CD4-positive, alpha-beta T cell treated with Interleukin-4 for 4 hours (primary cell): Measurements from ENCODE around the gene DNAAF3.
A peak's percentile ranks its signal among the peaks of the same experiment; 100 is the strongest.
"Not testable (repeated sequence)": the region's sequence is repeated elsewhere in the genome, so short reads cannot be mapped to it uniquely, and the experiment has no call there.

Experiments used
- DNase-seq: peaks from one replicate; pipeline ENCODE4 v3.0.0-alpha.2; 2020

Gene DNAAF3

DNA sequence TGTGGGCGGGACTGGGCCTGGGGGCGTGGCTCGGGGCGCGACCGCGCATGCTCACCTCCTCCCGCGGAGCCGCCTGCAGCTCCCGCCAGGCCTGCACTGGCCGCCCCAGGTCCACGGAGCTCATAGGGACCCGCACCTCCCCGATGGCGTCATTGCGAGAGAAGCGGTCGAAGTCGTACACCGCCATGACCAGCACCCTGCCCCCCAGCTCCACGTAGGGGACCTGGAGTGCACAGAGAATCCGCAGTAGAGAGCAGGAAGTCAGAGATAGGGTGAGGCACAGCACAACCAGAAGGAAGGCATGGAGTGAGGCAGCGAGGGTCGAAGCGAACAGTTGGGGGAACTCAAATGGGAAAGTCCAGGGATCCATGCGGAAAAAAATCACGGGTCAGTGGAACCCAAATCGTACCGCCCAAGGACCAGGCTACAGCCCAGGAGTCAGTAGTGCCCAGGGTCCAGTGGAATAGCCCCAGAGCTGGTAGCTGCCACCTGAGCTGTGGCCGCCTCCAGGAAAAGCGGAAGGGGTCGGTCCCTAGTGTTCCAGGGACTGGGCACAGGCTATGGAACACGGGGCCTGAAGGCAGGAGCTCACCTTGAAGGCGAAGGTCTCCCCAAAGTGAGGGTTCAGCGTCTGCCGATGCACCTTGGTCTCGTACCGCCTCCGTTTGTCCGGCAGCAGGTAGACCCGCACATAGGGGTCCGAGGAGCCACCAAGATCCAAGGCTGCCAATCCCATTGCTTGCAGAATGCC lies 8.9 kb upstream of the DNAAF3 start:
- DNase-seq, result no peak

DNA sequence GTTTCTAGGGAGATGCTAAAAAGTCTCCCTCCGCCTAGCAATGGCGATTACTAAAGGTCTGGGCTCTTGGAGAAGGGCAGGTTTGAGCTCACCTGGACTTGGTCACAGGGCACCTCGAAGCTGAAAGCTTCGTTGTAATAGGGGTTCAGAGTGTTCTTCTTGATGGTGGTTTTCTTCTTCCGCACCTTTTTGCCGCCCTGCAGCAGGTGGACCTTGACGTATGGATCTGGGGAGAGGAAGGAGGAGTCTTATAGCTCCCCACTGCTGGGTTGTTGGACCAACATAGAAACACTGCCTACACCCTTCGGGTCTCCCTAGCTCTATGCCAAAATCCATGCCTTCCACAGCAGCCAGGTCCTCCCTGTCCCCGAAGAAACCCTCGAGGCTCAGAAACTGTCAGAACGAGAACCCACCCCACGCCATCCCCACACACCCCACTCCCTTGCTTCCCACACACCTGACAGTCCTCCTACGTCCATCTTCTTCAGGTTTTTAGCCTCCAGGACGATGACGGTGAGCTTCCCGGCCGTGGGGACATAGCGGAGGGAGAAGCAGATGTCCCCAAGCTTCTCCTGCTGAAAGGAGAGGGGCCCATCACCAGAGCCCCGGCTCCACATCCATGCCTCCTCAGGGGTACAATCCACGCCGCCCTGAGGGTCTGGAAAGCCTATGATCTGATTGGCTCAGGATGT lies 8.2 kb upstream of the DNAAF3 start:
- no peak for DNase-seq

DNA sequence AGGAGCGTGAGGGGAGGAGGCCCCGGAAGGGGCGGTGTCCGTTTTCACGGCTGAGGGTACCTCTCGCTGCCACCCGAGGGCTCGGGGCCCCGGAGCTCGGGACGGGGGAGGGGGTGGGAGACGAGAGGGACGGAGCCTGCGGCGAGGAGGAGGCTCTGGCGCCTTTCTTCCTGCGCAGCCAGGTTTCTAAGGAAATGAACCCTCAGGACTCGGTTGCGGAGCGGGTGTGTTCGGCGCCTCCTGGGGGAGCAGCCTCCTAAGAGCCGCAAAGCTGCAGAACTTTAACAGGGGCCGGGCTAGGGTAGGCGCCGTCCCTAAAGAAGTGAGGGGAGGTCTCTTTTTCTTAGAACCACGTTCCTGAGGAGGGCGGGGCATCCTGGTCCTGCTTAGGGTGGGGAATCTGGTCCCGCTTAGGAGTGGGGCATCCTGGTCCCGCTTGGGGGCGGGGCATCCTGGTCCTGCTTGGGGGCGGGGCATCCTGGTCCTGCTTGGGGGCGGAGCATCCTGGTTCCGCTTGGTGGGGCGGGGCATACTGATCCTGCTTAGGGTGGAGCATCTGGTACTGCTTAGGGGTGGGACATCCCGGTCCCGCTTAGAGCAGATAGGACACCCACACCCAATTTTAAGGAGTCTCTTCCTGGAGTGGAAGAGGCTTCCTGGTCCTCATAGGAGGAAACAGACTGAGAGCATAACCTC lies 7.4 kb upstream of the DNAAF3 start:
- DNase-seq, result no peak

DNA sequence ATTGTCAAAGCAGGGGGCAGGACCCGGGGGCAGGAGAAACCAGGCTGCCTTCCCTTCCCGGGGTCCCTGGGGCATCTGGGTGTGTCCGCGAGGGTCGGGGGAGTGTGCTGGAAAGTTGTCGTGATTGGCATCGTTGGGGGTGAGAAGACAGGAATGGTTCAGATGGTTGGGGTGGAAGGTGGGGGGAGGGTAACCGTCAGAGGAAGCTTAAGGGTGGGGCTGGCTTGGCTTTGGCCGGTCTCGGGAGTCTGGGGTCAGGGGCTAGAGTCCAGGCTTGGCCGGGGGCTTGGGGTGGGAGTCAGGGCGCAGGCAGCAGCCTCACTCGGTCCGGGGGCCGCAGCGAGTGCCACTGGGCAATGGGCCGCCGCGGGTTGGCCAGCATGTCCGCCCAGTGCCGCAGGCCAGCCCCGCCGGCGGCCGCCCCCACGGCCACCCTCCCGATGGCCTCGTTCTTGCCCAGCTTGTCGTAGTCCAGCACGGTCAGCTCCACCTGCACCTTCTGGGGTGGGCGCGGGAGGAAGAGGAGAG lies 6.8 kb upstream of the DNAAF3 start:
- DNase-seq, result no peak

GRCh38 chr19:55172741-55173140 lies 6.3 kb upstream of the DNAAF3 start:
- no peak for DNase-seq

DNA sequence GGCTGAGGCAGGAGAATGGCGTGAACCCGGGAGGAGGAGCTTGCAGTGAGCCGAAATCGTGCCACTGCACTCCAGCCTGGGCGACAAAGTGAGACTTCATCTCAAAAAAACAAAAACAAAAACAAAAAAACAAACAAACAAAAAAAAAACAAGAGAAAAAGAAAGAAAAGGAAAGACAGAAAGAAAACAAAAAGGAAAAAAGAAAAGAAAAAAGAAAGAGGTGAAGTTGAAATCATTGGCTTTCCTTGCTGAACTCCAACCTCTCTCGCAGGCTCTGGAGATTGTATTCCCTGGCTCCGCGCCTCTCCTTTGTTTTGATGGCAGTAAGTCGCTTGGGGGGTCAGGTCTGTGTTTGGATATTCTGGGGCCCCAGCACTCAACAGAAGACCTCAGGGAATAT lies 5.9 kb upstream of the DNAAF3 start:
- not testable (repeated sequence) for DNase-seq

DNA sequence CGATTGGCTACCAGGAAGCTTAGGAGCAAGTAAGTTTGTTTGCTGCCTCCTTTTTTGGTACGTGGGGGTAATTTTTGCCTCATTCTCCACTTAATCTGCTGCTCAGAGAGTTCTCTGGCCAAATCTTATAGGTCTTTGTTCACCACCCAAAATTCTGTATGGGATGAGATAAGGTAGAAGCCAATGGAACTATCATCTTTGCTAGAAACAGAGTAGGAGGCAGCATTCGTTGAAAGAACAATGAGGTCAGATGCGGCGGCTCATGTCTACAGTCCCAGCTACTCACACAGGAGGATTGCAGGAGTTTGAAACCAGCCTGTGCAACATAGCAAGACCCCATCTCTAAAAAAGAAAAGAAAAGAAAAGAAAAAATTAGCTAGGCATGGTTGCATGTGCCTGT lies 5.0 kb upstream of the DNAAF3 start:
- DNase-seq, result no peak

GRCh38 chr19:55169136-55169535 lies 2.7 kb upstream of the DNAAF3 start:
- no peak for DNase-seq

DNA sequence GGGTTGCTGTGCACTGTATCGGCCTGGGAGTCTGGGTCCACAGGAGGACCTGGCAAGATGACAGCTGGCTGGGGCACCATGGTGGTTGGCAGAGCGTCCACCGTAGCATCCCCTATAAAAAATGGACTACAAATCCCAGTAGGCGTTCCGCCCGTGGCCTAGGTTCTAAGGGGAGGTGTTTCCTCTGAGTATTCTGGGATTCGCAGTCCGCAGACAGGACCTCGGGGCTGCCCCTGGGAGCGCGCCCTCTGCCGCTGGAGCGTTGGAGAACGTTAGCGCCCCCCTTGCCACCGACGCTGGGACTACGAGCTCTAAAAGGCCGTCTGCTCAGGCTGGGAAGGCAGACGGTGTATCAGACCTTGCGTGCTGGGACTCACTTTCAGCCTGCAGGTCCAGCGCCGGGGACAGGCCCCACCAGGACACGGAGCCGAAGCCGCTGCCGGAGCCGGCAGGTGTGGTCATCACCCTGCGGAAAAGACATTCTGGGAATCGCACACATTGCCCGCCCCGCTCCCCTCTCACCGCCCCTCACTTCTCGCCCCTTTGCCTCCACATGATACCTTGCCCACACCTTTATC lies 372 bp downstream of the DNAAF3 start:
- DNase-seq, result peak; percentile 27

DNA sequence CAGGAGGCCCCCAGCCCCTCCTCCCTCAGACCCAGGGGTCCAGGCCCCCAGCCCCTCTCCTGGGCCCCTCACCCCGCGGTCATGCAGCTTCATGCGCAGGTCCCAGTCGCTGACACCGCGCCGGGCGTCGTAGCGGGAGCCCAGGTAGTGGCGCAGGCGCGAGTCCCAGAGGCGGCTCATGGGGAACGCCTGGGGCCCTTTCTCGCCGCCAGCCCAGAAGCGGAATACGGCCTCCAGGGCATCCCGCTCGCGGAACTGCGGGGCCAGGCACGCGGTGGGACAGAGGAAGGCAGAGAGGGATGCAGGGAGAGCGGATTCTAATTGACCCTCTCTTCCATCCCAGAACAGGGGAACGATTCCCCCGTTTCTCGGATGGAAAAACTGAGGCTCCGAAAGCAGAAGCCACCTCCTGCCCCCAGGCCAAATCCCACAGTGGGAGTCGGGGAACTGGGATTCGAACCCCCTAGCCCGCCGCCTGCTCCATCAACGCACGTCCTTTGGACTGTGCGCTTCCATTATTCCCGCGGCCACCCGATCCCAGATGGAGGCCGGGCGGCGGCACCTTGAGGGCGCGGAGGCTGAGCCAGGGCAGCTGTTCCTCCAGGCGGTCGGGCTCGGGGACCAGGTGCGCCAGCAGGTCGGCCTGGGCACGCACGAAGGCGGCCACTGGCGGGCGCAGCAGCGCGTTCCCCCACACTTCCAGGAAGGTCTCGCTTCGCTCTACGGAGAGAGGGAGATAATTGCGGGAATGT lies 4.7 kb downstream of the DNAAF3 start:
- no peak for DNase-seq

GRCh38 chr19:55160986-55161365 lies 5.4 kb downstream of the DNAAF3 start:
- no peak for DNase-seq

DNA sequence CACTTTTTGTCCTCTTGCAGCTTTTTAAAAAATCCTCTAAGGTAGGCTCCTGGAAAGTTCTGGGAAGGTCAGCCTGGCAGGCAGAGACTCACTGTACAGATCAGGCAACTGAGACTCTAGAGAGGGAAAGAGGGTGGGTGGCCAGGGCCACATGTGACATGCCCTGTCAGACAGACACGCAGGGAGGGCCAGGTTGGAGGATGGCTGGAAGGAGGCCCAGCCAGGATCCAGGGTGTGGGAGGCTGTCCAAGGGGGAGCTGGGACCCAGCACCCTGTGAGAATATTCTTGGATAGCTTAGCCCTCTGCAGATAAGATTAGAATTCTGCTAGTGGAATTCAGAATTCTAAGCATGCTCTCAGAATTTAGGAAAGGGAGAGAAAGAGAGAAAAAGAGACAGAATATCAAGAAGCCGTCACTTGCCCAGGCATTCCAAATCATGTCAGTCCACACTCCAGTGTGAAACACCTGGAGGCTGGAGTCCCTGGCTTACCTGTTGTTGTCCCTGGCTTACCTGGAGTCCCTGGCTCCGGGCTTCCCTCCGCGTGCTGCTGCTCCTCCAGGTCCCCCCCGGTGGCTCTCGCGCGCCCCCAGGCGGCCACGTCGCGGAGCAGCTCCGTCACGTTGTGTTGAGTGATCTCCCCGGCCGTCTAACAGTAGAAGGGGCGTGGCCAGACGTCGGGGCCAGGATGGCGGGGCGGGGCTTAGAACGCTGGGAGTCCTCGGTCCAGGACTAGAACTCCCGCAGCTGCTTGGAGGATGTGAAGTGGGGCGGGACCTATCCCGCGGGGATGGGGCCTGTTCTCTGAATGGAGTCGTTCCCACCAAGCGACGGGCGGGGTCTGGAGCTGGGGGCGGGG lies 6.1 kb downstream of the DNAAF3 start:
- DNase-seq, result peak; percentile 78

- no peak for DNase-seq
Observed at GRCh38 chr19:55158848-55159749, 7.3 kb downstream of the DNAAF3 start.

DNA sequence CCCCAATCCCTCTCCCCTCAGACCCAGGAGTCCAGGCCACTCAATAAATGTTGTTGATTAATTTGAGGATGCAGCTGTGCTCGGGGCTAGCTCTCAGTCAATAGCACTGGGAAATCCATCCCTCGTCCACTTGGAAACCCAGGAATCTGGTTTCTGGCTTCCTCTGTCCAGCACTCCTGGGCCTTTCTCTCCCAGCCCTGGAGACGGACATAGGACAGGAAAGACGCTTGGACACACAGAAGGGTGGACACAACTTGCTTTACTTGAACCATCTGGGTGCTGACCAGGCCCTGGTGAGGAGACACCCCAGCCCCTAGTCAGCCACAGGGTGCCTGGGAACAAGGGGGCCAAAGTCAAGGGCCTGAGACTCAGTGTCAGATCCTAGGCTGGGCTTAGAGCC lies 8.0 kb downstream of the DNAAF3 start:
- DNase-seq, result no peak

DNA sequence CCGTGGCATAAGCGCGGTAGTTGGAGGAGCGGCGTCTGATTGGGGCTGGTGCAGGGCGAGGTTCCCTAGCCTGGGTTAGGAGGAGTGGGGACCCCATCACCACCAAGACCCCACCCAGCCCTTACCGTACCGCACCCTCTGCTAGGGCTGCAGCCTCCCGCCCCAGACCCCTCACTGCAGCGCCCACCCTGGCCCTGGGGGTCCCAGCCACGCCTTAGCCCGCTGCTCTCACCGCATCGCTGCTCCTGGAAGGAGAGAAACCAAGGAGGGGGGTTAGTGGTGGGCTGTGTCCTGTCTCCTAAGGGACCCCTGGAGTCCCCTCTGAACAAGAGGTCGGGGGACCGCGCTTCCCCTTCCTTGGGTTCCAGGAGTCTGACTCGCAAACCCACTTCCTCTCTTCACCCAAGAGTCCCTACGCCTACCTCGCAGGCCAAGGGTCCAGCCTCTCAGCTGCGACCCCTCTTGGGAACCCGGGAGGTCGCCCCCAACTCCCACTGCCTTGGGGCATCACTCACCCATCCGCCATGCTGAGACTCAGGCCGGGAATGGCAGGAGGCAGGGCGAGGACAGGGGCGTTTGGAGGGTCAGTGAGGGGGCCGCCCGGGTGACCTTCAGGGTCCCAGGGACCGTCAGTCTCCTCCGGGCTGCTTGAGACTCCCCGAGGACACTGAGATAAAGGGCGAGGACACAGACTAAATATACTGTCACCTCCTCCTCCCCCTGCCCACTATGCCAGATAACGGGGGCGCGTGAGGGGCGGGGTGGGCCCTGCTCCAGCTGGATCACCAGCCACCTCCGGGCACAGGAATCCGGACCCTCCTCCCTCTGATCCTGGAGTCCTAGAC lies 9.1 kb downstream of the DNAAF3 start, which contains the start of gene TNNI3:
Gene TNNI3 (minus strand): TSS at position 669 of the 845 bp plus-strand sequence. CDS start 143 bp downstream, at position 526.
- no peak for DNase-seq

DNA sequence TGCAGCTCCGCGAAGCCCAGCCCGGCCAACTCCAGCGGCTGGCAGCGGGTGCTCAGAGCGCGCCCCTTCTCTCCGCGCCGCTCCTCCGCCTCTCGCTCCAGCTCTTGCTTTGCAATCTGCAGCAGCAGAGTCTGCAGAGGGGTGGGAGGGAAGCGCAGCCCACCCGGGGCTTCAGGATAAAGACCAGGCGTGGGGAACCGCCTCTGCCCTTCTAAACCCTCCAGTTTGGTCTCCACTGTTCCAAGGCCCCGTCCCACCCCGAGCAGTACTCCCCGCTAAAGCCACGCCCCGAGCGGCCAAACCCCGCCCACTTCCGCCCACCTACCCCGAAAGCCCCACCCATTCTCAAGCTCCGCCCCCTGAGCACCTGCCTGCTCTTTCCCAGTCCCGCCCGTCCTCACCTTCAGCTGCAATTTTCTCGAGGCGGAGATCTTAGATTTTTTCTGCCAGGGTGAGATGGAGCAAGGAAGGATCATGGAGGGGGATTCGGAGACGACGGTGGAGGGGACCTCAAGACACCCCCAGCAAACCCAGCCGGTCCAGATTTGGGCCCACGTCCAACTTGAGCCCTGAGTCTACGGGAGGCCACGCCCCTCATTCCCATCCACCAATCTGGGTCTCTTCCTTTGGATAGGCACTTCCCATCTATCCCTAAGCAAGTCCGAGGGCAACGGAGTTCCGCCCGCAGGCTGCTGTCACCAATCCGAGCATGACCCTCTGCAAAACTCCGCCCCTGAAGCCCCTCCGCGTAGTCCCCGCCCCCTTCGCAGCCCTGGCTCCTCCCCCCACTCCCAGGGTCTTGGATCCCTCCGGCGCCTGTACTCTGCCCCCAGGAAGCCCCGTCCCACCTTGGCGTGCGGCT lies 10.0 kb downstream of the DNAAF3 start:
- no peak for DNase-seq

DNA sequence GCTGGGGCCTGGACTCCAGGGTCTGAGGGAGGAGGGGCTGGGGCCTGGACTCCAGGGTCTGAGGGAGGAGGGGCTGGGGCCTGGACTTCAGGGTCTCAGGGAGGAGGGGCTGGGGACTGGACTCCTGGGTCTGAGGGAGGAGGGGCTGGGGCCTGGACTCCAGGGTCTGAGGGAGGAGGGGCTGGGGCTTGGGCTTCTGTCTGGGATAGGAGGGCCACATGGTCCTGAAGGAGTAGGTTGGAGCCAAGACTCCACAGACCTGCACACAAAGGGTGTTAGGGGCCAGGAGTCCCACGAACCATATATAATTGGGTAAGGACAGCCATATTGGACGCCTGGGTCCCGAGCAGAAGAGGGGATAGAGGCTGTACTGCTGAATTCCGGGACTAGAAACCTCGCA lies 10.6 kb downstream of the DNAAF3 start:
- DNase-seq, result not testable (repeated sequence)

GRCh38 chr19:55153652-55154264 lies 12.7 kb downstream of the DNAAF3 start:
- no peak for DNase-seq
